ENCODE data around the gene PTGER4. TPM values are rescaled to one million over a fixed set of nuclear protein-coding genes. Genes with fewer than 3 reads are reported as not detected.

The PTGER4 gene
- total RNA-seq, 1 donor from 2014 or later: 7.4 TPM

- intact Hi-C loops (cut with DNase I): no loop called here
- DNase-seq (no peak), ATAC-seq (ENCODE audit: poor library complexity) (peak; percentile 70)
Measured at GRCh38 chr5:40733879-40734563, 54.3 kb downstream of the PTGER4 start.

GRCh38 chr5:40734986-40735385 is 55.3 kb downstream of the PTGER4 start:
- intact Hi-C loops (cut with DNase I): no loop called here
- DNase-seq: no peak
- no peak for ATAC-seq (ENCODE audit: poor library complexity)

GRCh38 chr5:40735609-40736008 is 55.9 kb downstream of the PTGER4 start:
- ATAC-seq (ENCODE audit: poor library complexity) (no peak), DNase-seq (no peak)
- intact Hi-C loops (cut with DNase I): no loop called here

GRCh38 chr5:40736103-40736875 is 56.6 kb downstream of the PTGER4 start:
- ATAC-seq (ENCODE audit: poor library complexity) (peak; percentile 67), DNase-seq (no peak)
- intact Hi-C loops (cut with DNase I): no loop called here

- intact Hi-C loops (cut with DNase I): no loop called here
- no peak for DNase-seq
- no peak for ATAC-seq (ENCODE audit: poor library complexity)
Measured at GRCh38 chr5:40738502-40738901, 58.8 kb downstream of the PTGER4 start.

Other genes with a start within 250 kb of the PTGER4 start
- 15.2 TPM for gene TTC33, start 76.0 kb downstream of the PTGER4 start, total RNA-seq
- 29.9 TPM for gene PRKAA1, start 118.5 kb downstream of the PTGER4 start, total RNA-seq
- gene RPL37, start 155.3 kb downstream of the PTGER4 start, total RNA-seq: 601 TPM
- gene CARD6, start 161.5 kb downstream of the PTGER4 start, total RNA-seq: 5.3 TPM
- 272 TPM for gene C7, start 229.6 kb downstream of the PTGER4 start, total RNA-seq